NCI-H345 treated with DMSO at 0.1 percent for 48 hours (cell line): ENCODE results near the gene SMYD5.

ENCODE experiments used
- DNase-seq: peaks from one replicate; lab custom pipeline; 2025; ENCODE audit not compliant: unreplicated experiment; lab: John Stamatoyannopoulos, UW

SMYD5 gene

GRCh38 chr2:73203055-73203681, 10.9 kb upstream of the SMYD5 start:
- DNase-seq: no peak

DNA sequence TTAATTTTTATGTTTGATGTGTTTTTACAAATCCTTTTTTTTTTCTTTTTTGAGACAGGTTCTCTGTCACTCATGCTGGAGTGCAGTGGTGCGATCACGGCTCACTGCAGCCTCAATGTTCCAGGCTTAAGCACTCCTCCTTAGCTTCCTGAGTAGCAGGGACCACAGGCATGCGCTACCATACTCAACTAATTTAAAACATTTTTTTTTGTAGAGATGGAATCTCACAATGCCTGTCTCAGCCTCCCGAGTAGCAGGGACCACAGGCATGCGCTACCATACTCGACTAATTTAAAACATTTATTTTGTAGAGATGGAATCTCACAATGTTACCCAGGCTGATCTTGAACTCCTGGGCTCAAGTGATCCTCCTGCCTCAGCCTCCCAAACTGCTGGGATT, 8.4 kb upstream of the SMYD5 start:
- no peak for DNase-seq

DNA sequence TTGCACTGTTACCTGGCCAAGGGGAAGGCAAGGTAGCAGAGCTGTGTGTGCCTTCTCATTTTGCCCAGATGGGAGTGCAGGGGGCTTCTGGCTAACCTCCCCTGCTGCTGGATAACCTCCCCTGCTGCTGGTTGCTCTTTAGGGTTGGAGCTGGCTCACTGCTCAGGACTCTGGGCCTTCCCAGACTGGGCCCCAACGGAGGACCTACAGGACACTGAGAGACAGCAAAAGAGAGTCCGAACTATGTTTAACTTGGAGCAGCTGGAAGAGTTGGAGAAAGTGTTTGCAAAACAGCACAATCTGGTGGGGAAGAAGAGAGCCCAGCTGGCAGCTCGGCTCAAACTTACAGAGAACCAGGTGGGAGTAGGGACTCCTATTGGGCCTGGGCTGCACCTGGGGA, 5.8 kb upstream of the SMYD5 start:
- no peak for DNase-seq

GRCh38 chr2:73210019-73210418, 4.0 kb upstream of the SMYD5 start:
- no peak for DNase-seq

DNA sequence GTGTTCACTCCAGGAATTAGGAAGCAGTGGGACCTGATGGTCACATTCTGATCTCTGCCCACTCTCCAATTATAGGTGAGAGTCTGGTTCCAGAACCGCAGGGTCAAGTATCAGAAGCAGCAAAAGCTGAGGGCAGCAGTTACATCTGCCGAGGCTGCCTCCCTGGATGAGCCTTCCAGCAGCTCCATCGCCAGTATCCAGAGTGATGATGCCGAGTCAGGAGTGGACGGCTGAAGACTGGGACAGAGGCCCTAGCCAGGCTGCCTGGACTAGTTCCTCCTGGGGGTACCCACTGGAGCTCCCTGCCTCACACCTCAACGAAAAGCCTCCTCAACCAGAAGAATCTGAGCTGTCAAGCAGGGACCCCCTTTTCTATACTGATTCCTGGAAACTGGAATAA, 3.3 kb upstream of the SMYD5 start:
- DNase-seq: no peak

- DNase-seq: no peak
Measured at GRCh38 chr2:73212098-73212447, 2.0 kb upstream of the SMYD5 start.

DNA sequence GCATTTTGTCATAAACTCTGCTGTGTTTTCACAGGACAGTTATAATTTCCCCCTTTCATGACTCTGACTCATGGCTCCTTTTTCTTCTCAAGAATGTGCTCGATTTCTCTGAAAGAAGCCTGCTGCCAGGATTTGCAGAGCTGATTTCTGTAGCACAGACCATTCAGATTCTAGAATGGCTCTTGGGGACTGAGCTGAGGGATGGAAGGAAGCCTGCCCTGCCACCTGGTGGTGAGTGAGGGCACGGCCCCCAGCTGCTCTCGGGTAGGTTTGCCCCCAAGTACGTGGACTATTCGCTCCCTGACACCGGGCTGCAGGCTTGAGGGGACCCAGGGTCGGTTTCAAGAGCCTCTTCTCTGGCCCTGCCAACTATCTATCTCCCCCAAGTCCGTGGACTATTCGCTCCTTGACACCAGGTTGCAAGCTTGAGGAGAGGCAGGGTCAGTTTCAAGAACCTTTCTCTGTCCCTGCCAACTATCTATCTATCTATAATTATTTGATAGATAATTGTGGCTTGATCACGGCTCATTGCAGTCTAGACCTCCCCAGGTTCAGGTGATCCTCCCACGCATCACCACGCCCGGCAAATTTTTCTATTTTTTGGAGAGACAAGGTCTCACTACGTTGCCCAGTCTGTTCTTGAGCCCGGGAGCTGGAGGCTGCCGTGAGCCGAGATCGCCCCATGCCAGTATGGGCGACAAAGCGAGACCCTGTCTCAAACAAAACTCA, 1.4 kb upstream of the SMYD5 start:
- peak; percentile 28 for DNase-seq

DNA sequence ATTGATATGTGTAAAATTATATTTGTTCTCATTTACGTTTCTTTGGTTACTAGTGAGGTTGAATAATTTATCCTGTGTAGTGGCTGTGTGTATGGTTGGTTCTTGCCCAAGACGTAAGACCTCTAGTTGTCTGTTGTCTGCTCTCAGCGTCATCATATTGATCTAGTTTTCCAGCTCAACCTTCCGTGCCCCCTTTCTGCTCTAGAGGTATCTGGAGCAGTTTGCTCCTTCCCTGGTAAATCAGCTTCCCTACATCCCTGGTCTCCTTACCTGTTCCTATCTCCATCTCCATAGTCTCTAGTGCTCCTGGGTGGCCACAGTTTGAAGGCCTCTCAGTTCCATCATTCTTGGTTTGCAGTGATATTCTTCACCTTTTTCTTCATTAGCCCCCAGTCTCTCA, 1.2 kb downstream of the SMYD5 start:
- DNase-seq: no peak

DNA sequence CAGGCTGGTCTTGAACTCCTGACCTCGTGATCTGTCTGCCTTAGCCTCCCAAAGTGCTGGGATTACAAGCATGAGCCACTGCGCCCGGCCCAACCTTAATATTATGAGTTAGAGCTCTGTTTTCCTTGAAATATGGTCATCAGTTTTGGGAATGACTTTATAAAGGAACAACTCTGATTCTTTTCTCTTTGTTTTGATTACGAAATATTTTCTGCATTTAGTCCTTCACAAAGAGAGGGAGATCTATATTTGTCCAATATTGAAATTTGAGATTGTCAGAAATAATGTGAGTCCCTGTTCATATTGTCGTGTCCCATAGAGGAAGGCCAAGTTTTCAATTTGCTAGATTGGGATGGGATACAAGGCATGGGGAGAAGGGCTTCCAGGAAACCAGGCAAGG, 3.1 kb downstream of the SMYD5 start:
- no peak for DNase-seq

DNA sequence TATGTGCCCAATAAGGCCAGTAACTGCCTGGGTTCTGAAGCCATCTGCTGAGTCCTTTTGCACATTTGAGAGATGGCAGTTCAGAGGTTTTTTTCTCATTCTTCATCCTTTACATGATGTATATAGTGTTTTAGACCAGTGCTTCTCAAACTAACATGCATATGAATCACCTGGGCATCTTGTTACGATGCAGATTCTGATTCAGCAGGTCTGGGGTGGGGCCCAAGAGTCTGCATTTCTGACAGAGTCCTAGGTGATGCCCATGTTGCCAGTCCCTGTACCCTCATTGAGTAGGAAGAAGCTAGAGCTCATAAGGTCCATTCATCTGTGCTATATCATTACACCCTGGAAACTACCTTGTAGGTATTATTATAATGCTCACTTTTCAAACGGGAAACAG, 3.8 kb downstream of the SMYD5 start:
- DNase-seq: no peak

- no peak for DNase-seq
Measured at GRCh38 chr2:73218298-73218697, 4.3 kb downstream of the SMYD5 start.

- no peak for DNase-seq
Measured at GRCh38 chr2:73223821-73224220, 9.8 kb downstream of the SMYD5 start.

DNA sequence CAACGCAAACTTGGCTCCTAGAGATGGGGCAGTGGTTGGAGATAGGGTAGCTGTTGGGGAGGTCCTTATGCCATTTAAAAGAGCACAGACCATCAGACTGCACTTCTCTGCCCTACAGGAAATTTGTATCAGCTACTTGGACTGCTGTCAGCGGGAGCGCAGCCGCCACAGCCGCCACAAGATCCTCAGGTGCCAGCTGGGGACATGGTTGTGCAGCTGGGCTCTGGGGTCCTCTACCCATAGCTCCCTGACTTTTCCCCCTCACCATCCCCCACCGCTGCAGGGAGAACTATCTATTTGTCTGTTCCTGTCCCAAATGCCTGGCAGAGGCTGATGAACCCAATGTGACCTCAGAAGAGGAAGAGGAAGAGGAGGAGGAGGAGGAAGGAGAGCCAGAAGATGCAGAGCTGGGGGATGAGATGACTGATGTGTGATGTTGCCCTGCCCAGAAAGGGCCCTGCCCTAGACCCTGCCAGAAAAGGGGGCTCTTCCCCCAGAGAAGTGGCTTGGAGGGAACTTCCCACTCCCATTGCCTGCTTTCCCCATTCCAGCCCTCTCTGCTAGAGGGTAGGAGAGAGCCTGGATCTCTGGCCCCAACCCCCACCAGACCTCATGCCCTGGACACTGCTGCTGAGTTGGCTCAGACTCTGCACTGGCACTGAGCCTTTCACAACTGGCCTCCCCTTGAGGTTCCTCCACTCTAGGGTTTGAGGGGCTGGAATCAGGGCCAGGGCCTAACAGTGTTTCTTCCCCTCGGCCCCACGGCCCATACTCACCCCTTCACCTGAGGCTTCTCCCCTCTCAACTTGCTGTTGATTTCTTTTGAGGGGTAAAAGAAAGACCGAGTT, 11.7 kb downstream of the SMYD5 start:
- DNase-seq: no peak

DNA sequence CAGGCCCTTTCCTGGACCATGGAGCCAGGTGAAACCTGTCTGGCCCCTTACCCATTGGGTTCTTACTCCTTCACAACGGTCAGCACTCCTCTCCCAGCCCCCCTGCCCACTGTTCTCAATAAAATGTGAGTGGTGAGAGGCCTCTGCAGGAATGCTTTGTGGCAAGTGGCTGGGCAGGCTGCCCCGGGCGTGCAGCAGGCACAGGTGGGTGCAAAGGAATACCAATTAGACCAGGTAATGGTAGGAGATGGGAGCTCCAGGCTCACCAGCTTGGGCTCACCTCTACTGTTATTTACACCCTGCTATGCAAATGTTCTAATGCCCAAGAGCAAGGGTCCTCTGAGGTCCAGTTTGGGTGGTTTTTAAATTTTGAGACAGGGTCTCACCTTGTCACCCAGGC, 13.0 kb downstream of the SMYD5 start:
- no peak for DNase-seq

GRCh38 chr2:73228631-73229030, 14.6 kb downstream of the SMYD5 start:
- DNase-seq: no peak

DNA sequence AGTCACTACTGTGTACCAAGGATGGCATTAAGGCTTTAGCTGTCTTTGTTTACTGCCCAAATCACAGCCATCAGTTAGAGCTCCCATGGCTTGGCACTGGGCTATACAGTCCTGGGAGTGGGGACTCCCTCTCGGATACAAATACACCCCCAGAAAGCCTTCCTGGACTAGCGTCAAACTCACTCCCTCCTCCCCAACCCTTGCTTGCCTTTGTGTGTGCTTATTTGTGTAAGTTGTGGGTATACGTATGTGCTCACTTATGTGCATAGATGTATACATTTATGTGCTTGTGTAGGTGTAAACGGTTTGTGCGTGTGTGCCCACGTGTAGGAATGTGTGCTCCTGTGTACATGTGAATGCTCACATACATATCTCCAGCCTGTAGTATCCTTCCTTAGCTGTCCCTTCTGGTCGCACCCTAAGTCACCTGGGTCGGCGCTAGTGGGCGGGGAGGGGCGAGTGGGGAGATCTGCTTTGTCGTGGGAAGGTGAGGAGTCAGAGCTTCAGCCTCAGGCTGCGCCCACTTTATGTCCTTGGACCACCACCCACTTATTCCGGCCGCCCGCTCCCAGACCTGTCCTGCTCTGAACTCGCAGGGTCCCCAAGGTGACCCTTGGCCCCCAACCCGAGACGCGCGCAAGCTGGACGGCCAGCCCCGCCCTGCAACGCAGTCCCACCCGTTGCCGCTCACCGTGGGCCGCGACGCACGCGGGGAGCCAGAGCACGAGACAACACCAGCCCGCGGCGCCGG, 18.5 kb downstream of the SMYD5 start:
- no peak for DNase-seq

GRCh38 chr2:73233154-73233931, 19.3 kb downstream of the SMYD5 start, which contains the start of gene PRADC1:
TSS of gene PRADC1 (minus strand) at chr2:73233239. CDS start at chr2:73233160, 79 bp downstream.
- peak; percentile 98 for DNase-seq

DNA sequence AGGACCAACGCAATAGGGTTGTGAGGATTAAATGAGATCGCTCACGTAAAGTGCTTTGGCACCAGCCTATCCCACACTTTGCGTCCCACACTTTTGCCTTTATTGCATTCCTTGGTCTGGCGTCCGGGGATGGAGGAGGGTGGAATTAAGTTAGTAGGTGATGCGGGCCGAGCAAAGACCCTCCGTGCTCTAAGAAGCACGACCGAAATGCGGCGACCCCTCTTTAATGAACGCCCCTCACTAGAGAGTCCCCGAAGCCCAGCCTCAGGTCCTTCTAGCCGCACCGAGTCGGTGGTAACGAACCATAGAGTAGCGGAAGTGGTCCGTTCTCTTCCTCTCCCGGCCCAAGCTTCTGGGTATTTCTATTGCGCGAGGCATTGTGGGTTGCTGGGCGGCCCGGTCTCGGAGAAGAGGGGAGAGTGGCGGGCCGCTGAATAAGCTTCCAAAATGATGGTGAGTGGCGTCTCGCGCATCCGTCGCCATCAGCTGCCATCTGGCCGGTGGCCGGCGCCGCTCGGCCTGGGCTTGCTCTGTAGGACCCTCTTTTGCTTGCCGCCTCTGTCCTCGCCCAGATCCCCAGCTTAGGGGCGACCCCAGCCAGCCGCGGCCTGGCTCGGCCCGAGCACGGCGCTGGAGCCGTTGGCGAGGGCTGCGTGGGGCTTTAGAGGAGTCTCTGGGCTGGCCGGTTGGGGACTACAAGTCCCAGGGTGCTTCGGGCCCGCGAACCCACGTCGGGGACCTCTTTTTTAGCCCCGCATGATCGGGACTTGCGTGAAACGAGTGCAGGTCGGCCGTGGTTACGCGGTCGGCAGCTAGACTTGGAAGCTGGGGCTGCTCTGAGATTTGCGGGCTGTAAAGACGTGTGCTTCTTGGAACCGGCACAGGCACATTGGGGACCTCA, 20.1 kb downstream of the SMYD5 start, which contains the start of gene CCT7:
CCT7 (plus strand) TSS at position 377 of the 901 bp plus-strand sequence; CDS start at position 448, 71 bp downstream.
- peak; percentile 99 for DNase-seq

GRCh38 chr2:73235315-73236028, 21.4 kb downstream of the SMYD5 start:
- no peak for DNase-seq
